GM13976 (cell line): ENCODE data around the gene RNF157.
A peak's percentile ranks its signal among the peaks of the same experiment; 100 is the strongest.

Source experiments
- DNase-seq: peaks from one replicate; pipeline ENCODE4 v3.0.0; 2012; ENCODE audit warnings: low spot score
- in situ Hi-C: fragments of 300-500 bp; cut with MboI; formaldehyde crosslinking; loops from one replicate; pipeline ENCODE4 v1.12.0; 2022; ENCODE audit warnings: low sequenced_read_pairs, mixed read lengths, inconsistent platforms; ENCODE audit not compliant: unreplicated experiment
- TF ChIP-seq, protein P1 (sequence below): IDR thresholded peaks from 2 replicates; pipeline ENCODE4 v1.5.1; 2012; ENCODE audit warnings: borderline replicate concordance, mild to moderate bottlenecking; ENCODE audit not compliant: insufficient read depth; ENCODE audit errors: extremely low read depth, missing control alignments, control extremely low read depth

RNF157 gene

DNA sequence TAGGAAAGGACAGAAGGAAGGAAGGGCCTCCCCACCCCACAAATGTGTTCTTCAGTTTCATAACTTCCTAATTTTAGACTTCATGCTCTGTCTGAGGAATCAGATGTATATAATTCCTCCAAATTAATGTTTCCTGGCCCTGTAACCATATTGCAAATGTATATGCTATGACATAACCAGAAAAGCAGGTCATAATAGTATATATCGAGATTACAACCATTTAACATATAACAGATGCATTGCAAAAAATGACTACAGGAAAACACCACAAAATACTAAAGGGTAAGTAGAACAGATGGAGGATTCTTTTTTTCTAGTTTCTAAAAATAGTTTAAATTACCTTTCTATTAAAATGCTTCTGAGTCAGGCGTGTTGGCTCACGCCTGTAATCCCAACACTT lies 133.6 kb downstream of the RNF157 start:
- DNase-seq = no peak

DNA sequence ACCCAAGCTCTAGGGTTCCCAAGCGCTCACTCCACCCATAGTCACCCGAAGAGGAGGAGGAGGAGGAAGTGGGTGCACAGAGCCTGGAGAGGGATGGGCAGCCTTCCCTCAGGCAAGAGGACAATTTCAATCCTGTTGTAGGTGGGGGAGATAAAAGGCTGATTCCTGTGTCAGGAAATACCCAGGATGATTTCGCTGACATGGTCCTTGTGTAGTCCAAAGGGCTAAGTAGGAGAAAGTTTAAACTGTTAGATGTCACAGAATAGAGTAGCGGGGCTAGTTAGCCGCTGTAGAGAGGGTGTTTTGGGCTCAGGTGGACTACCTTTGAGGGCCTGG lies 135.4 kb downstream of the RNF157 start:
- in situ Hi-C loops = no loop called here

More for the DNA sequence above, 133.6 kb downstream of the RNF157 start:
- TF ChIP-seq, protein P1, sequence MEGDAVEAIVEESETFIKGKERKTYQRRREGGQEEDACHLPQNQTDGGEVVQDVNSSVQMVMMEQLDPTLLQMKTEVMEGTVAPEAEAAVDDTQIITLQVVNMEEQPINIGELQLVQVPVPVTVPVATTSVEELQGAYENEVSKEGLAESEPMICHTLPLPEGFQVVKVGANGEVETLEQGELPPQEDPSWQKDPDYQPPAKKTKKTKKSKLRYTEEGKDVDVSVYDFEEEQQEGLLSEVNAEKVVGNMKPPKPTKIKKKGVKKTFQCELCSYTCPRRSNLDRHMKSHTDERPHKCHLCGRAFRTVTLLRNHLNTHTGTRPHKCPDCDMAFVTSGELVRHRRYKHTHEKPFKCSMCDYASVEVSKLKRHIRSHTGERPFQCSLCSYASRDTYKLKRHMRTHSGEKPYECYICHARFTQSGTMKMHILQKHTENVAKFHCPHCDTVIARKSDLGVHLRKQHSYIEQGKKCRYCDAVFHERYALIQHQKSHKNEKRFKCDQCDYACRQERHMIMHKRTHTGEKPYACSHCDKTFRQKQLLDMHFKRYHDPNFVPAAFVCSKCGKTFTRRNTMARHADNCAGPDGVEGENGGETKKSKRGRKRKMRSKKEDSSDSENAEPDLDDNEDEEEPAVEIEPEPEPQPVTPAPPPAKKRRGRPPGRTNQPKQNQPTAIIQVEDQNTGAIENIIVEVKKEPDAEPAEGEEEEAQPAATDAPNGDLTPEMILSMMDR = no peak
- in situ Hi-C loops = no loop called here

DNA sequence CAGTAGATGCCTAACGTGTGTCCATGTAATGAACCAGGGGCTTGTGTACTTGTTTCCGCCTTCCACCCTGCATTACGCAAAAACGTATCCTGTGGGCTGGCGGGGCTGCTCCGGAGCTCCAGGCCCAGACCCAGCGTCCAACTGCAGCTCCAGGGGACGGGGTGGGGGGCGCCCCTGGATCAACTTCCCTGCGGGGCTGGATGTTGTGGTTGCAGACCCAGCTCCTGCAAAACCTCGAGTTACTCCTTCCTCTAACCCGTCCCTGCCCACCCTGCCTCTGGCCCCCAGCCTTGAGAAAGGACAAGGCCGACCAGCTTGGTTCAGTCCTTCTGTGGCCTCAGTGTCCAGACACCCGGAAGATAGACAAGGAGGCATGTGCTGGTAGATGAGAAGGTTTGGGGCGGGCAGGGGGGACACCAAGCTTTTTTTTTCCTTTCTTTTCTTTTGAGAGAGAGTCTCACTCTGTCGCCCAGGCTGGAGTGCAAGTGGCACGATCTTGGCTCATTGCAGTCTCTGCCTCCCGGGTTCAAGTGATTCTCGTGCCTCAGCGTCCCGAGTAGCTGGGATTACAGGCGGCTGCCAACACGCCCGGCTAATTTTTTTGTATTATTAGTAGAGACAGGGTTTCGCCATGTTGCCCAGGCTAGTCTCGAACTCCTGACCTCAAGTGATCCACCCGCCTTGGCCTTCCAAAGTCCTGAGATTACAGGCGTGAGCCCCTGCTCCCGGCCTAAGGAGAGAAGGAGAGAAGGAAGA lies 136.0 kb downstream of the RNF157 start:
- DNase-seq = no peak
- TF ChIP-seq, protein P1 = no peak
- in situ Hi-C loops = no loop called here

More for the DNA sequence above, 135.4 kb downstream of the RNF157 start:
- DNase-seq = no peak
- TF ChIP-seq, protein P1 = no peak

DNA sequence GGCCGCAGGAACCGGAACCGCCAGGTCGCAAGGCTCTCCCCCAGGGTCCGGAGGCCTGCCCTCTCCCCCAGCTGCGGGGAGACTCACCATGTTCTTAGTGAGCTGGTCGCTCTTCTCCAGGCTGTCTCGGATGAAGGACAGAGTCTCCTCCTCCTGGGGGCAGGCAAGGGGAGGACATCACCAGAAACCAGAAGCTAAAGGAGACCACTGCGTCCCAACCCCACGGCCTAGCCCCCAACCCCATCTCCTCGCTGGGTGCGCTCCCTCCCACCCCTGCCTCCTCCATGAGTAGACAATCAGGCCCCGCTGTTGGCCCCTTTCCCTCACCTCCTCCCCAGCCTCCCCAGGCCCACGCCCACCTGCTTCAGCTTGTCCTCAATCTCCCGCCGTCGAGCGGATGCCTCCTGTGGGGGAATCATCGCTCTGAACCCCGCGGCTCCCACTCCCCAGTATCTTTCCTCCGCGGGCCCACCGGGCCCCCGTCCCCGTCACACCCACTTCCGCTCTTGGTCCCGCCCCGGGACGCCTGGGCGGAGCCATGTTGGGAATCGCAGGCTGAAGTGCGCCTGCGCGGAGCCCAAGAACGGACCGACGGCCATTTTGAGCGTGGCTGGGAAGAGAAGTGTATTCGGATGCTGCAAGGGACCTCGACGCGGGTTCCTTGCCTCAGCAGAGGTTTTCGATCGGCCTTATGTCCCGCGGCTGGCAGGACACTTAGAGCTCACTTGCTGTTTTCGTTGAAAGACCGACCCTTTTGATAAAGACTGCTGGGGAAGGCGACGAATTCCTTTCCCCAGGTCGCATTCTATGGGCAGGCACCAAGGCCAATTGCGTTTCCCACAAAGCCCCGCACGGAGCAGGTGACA lies 136.8 kb downstream of the RNF157 start, which contains the start of gene EXOC7:
TSS of gene EXOC7 (minus strand) at position 514 of the 866 bp plus-strand sequence. CDS start at position 419, 95 bp downstream.
- TF ChIP-seq, protein P1 = no peak
- in situ Hi-C loops = no loop called here
- DNase-seq = peak; percentile 99

DNA sequence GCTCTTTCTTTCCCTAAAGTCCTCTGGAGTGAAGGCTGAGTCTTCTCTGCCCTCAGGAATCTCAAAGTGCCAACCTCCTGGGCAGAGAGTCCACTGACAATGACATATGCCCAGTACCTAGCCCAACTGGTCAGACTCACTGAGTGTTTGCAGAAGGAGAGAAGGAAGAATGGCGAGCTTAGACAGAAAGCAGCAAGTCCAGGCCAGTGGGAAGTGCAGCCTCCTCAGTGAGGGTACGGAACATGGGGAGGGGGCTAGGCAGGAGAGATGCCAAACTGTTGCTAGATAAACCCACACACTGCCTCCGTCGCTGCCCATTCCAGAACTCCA lies 137.4 kb downstream of the RNF157 start:
- TF ChIP-seq, protein P1 = no peak
- in situ Hi-C loops = no loop called here
- DNase-seq = no peak

- DNase-seq = no peak
- TF ChIP-seq, protein P1 = no peak
- in situ Hi-C loops = no loop called here
Measured at GRCh38 chr17:76097716-76098295, 142.5 kb downstream of the RNF157 start.
